ENCODE measurements around the gene AP5Z1.

GRCh38 chr7:4766666-4767519 lies 8.5 kb upstream of the AP5Z1 start:
- TF ChIP-seq, protein P1, sequence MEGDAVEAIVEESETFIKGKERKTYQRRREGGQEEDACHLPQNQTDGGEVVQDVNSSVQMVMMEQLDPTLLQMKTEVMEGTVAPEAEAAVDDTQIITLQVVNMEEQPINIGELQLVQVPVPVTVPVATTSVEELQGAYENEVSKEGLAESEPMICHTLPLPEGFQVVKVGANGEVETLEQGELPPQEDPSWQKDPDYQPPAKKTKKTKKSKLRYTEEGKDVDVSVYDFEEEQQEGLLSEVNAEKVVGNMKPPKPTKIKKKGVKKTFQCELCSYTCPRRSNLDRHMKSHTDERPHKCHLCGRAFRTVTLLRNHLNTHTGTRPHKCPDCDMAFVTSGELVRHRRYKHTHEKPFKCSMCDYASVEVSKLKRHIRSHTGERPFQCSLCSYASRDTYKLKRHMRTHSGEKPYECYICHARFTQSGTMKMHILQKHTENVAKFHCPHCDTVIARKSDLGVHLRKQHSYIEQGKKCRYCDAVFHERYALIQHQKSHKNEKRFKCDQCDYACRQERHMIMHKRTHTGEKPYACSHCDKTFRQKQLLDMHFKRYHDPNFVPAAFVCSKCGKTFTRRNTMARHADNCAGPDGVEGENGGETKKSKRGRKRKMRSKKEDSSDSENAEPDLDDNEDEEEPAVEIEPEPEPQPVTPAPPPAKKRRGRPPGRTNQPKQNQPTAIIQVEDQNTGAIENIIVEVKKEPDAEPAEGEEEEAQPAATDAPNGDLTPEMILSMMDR (IDR thresholded peaks at IDR 0.05) = no peak
- TF ChIP-seq EP300 (IDR thresholded peaks at IDR 0.05) (no peak), POLR2AphosphoS5 (IDR thresholded peaks at IDR 0.05) (no peak)

All from suprapubic skin (tissue), 4 donors.